Muscle layer of colon (tissue), 2 donors: ENCODE data around the gene RETSAT.
"Not testable (repeated sequence)": the region's sequence is repeated elsewhere in the genome, so short reads cannot be mapped to it uniquely, and the experiment has no call there.

Experiments
- H3K27ac ChIP-seq: one replicate; pipeline ENCODE4 v1.7.0; 2013; ENCODE audit warnings: low read depth, mild to moderate bottlenecking, low read length, moderate library complexity
- H3K27me3 ChIP-seq, 2 donors: one replicate each; pipeline ENCODE4 v1.7.0; 2013; ENCODE audit warnings: low read length in 2 of 2, mild to moderate bottlenecking in 2 of 2; ENCODE audit not compliant: insufficient read depth in 2 of 2, control insufficient read depth in 1 of 2
- H3K36me3 ChIP-seq: one replicate; pipeline ENCODE4 v1.7.0; 2013; ENCODE audit warnings: mild to moderate bottlenecking, low read length; ENCODE audit not compliant: insufficient read depth
- H3K4me1 ChIP-seq: one replicate; pipeline ENCODE4 v1.7.0; 2013; ENCODE audit warnings: mild to moderate bottlenecking, low read length; ENCODE audit not compliant: insufficient read depth
- H3K4me3 ChIP-seq, 2 donors: one replicate each; pipeline ENCODE4 v1.7.0; 2013; ENCODE audit warnings: low read length in 2 of 2, low read depth in 1 of 2, mild to moderate bottlenecking in 1 of 2, moderate library complexity in 1 of 2
- H3K9ac ChIP-seq: one replicate; pipeline ENCODE4 v1.7.0; 2013; ENCODE audit warnings: low read length
- H3K9me3 ChIP-seq: one replicate; pipeline ENCODE4 v1.7.0; 2013; ENCODE audit warnings: mild to moderate bottlenecking, low read length
- donor health status: abdominal sarcoma.
- donor health status: Adenocarcinoma of cecum.

Gene RETSAT

GRCh38 chr2:85315921-85316320 is 38.4 kb downstream of the RETSAT start:
- H3K9ac ChIP-seq, H3K4me1 ChIP-seq, H3K27ac ChIP-seq, H3K27me3 ChIP-seq, H3K4me3 ChIP-seq, H3K9me3 ChIP-seq: not testable (repeated sequence)
- H3K36me3 ChIP-seq = peaks cover 29% of the 10 kb centered on the region

GRCh38 chr2:85314884-85315242 is 39.5 kb downstream of the RETSAT start:
- Histone ChIP-seq H3K4me3 (no peak overlapping the region), H3K27me3 (no peaks in the 10 kb centered on the region), H3K27ac (no peak overlapping the region), H3K36me3 (peaks cover 19% of the 10 kb centered on the region), H3K4me1 (peaks cover 6% of the 10 kb centered on the region), H3K9ac (no peak overlapping the region), H3K9me3 (no peaks in the 10 kb centered on the region)

GRCh38 chr2:85312404-85312803 is 41.9 kb downstream of the RETSAT start:
- Histone ChIP-seq H3K27me3 (no peaks in the 10 kb centered on the region), H3K27ac (no peak overlapping the region), H3K9ac (no peak overlapping the region), H3K4me3 (no peak overlapping the region), H3K9me3 (no peaks in the 10 kb centered on the region), H3K4me1 (peaks cover 21% of the 10 kb centered on the region), H3K36me3 (peaks cover 18% of the 10 kb centered on the region)

- H3K27me3 ChIP-seq = no peaks in the 10 kb centered on the region
- H3K4me1 ChIP-seq = peaks cover 21% of the 10 kb centered on the region
- H3K4me3 ChIP-seq = no peak overlapping the region
- H3K36me3 ChIP-seq = peaks cover 26% of the 10 kb centered on the region
- no peaks in the 10 kb centered on the region for H3K9me3 ChIP-seq
- no peak overlapping the region for H3K9ac ChIP-seq
- no peak overlapping the region for H3K27ac ChIP-seq
Observed at GRCh38 chr2:85310330-85310729, 44.0 kb downstream of the RETSAT start.

- Histone ChIP-seq H3K4me1 (peaks cover 21% of the 10 kb centered on the region), H3K4me3 (no peak overlapping the region), H3K27ac (no peak overlapping the region), H3K36me3 (peaks cover 30% of the 10 kb centered on the region), H3K9ac (no peak overlapping the region), H3K27me3 (no peaks in the 10 kb centered on the region), H3K9me3 (no peaks in the 10 kb centered on the region)
Observed at GRCh38 chr2:85309699-85310321, 44.5 kb downstream of the RETSAT start.

GRCh38 chr2:85308896-85309555 is 45.3 kb downstream of the RETSAT start:
- H3K4me1 ChIP-seq = peaks cover 21% of the 10 kb centered on the region
- no peak overlapping the region for H3K9ac ChIP-seq
- H3K9me3 ChIP-seq = no peaks in the 10 kb centered on the region
- no peak overlapping the region for H3K27ac ChIP-seq
- no peak overlapping the region for H3K4me3 ChIP-seq
- peaks cover 37% of the 10 kb centered on the region for H3K36me3 ChIP-seq
- H3K27me3 ChIP-seq = no peaks in the 10 kb centered on the region

GRCh38 chr2:85308201-85308600 is 46.1 kb downstream of the RETSAT start:
- Histone ChIP-seq H3K27ac (no peak overlapping the region), H3K27me3 (no peaks in the 10 kb centered on the region), H3K9me3 (no peaks in the 10 kb centered on the region), H3K4me1 (peaks cover 21% of the 10 kb centered on the region), H3K9ac (no peak overlapping the region), H3K36me3 (peaks cover 46% of the 10 kb centered on the region), H3K4me3 (no peak overlapping the region)

- Histone ChIP-seq H3K27ac (no peak overlapping the region), H3K4me1 (peaks cover 21% of the 10 kb centered on the region), H3K9ac (no peak overlapping the region), H3K9me3 (no peaks in the 10 kb centered on the region), H3K36me3 (peaks cover 47% of the 10 kb centered on the region), H3K27me3 (no peaks in the 10 kb centered on the region), H3K4me3 (no peak overlapping the region)
Observed at GRCh38 chr2:85307527-85307897, 46.8 kb downstream of the RETSAT start.

GRCh38 chr2:85303780-85304531 is 50.4 kb downstream of the RETSAT start:
- H3K27ac ChIP-seq = no peak overlapping the region
- no peak overlapping the region for H3K9ac ChIP-seq
- no peaks in the 10 kb centered on the region for H3K9me3 ChIP-seq
- no peaks in the 10 kb centered on the region for H3K27me3 ChIP-seq
- no peak overlapping the region for H3K4me3 ChIP-seq
- H3K4me1 ChIP-seq = peaks cover 6% of the 10 kb centered on the region
- H3K36me3 ChIP-seq = peaks cover 47% of the 10 kb centered on the region

- Histone ChIP-seq H3K4me3 (no peak overlapping the region), H3K9ac (no peak overlapping the region), H3K36me3 (peaks cover 37% of the 10 kb centered on the region), H3K4me1 (no peaks in the 10 kb centered on the region), H3K9me3 (no peaks in the 10 kb centered on the region), H3K27me3 (no peaks in the 10 kb centered on the region), H3K27ac (no peak overlapping the region)
Observed at GRCh38 chr2:85302121-85302520, 52.2 kb downstream of the RETSAT start.
